HCT116 (cell line): Measurements from ENCODE around the gene B4GALT3.

Source experiments
- EZH2 ChIP-seq: fragments of 200-600 bp; sonication (generic); IDR thresholded peaks from 2 replicates; pipeline ENCODE4 v1.6.1; 2017; ENCODE audit warnings: antibody characterized with exemption, mixed run types
- EZH2phosphoT487 ChIP-seq: fragments of 200-600 bp; IDR thresholded peaks from 2 replicates; pipeline ENCODE4 v1.6.1; 2018; ENCODE audit warnings: antibody characterized with exemption, borderline replicate concordance
- POLR2A ChIP-seq: IDR thresholded peaks from 2 replicates; pipeline ENCODE4 v1.7.0; 2011; ENCODE audit warnings: borderline replicate concordance; ENCODE audit not compliant: insufficient read depth, insufficient read length; ENCODE audit errors: extremely low read depth
- POLR2AphosphoS5 ChIP-seq: IDR thresholded peaks from 2 replicates; pipeline ENCODE4 v1.6.1; 2011; ENCODE audit warnings: mild to moderate bottlenecking, low read depth, low read length, moderate library complexity
- SIN3A ChIP-seq: IDR thresholded peaks from 2 replicates; pipeline ENCODE4 v1.6.1; 2012; ENCODE audit warnings: low read depth
- SP1 ChIP-seq: IDR thresholded peaks from 2 replicates; pipeline ENCODE4 v1.6.1; 2012; ENCODE audit warnings: low read depth
- ZFX ChIP-seq: fragments of 450-650 bp; IDR thresholded peaks from 2 replicates; pipeline ENCODE4 v1.6.1; 2017
- ZNF274 ChIP-seq: fragments of 200-500 bp; sonication (Bioruptor generic); IDR thresholded peaks from 2 replicates; pipeline ENCODE4 v1.6.1; 2014; ENCODE audit warnings: mild to moderate bottlenecking, low read depth, low read length, inconsistent platforms
- TF ChIP-seq, protein P1 (sequence below), 3 experiments: fragments of 200-600 bp in 1 of 3; sonication (generic) in 1 of 3; IDR thresholded peaks in 2 of 3; conservative IDR thresholded peaks in 1 of 3; 2 replicates each; pipeline ENCODE4 v1.5.1; 2012 to 2017; ENCODE audit warnings: low read depth in 2 of 3, low read length in 2 of 3, antibody characterized with exemption in 1 of 3, borderline replicate concordance in 1 of 3, control low read depth in 1 of 3, mild to moderate bottlenecking in 1 of 3, mixed read lengths in 1 of 3, mixed run types in 1 of 3, moderate library complexity in 1 of 3; ENCODE audit not compliant: insufficient read depth in 1 of 3
- TF ChIP-seq, protein P2 (sequence below): IDR thresholded peaks from 2 replicates; pipeline ENCODE4 v1.6.1; 2012; ENCODE audit warnings: low read depth

DNA sequence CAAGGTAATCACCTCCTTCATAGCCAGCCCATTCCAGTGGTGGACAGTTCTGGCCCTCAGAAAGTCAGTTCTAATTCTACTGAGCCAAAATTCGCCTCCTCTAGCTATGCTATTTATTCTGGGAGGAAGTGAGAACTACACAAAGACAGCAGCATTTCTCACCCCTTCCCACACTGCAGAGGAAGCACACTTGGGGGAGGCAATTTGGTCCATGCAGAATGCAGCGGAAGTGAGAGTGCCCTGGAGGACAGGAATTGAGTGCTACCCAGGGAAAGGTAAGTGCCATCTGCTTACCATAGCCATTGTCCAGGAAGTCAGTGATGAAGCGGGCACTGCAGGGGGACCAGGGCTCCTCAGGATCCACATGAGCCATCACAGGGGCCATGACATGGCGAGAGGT lies 17.9 kb upstream of the B4GALT3 start:
- TF ChIP-seq EZH2 (no peak), POLR2AphosphoS5 (no peak), POLR2A (no peak), SIN3A (no peak), SP1 (no peak), EZH2phosphoT487 (no peak), ZFX (no peak), ZNF274 (no peak)
- TF ChIP-seq, protein P1, sequence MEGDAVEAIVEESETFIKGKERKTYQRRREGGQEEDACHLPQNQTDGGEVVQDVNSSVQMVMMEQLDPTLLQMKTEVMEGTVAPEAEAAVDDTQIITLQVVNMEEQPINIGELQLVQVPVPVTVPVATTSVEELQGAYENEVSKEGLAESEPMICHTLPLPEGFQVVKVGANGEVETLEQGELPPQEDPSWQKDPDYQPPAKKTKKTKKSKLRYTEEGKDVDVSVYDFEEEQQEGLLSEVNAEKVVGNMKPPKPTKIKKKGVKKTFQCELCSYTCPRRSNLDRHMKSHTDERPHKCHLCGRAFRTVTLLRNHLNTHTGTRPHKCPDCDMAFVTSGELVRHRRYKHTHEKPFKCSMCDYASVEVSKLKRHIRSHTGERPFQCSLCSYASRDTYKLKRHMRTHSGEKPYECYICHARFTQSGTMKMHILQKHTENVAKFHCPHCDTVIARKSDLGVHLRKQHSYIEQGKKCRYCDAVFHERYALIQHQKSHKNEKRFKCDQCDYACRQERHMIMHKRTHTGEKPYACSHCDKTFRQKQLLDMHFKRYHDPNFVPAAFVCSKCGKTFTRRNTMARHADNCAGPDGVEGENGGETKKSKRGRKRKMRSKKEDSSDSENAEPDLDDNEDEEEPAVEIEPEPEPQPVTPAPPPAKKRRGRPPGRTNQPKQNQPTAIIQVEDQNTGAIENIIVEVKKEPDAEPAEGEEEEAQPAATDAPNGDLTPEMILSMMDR (IDR thresholded peaks at IDR 0.05 in 2 of 3, conservative IDR thresholded peaks at IDR 0.05 in 1 of 3; ENCODE audit: borderline replicate concordance in 1 of 3, insufficient read depth in 1 of 3, low read depth in 2 of 3, low read length in 2 of 3): no peak
- TF ChIP-seq, protein P2, sequence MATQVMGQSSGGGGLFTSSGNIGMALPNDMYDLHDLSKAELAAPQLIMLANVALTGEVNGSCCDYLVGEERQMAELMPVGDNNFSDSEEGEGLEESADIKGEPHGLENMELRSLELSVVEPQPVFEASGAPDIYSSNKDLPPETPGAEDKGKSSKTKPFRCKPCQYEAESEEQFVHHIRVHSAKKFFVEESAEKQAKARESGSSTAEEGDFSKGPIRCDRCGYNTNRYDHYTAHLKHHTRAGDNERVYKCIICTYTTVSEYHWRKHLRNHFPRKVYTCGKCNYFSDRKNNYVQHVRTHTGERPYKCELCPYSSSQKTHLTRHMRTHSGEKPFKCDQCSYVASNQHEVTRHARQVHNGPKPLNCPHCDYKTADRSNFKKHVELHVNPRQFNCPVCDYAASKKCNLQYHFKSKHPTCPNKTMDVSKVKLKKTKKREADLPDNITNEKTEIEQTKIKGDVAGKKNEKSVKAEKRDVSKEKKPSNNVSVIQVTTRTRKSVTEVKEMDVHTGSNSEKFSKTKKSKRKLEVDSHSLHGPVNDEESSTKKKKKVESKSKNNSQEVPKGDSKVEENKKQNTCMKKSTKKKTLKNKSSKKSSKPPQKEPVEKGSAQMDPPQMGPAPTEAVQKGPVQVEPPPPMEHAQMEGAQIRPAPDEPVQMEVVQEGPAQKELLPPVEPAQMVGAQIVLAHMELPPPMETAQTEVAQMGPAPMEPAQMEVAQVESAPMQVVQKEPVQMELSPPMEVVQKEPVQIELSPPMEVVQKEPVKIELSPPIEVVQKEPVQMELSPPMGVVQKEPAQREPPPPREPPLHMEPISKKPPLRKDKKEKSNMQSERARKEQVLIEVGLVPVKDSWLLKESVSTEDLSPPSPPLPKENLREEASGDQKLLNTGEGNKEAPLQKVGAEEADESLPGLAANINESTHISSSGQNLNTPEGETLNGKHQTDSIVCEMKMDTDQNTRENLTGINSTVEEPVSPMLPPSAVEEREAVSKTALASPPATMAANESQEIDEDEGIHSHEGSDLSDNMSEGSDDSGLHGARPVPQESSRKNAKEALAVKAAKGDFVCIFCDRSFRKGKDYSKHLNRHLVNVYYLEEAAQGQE: no peak
